Epithelial cell of esophagus (primary cell): ENCODE results near the gene DNAH8.
A peak's percentile ranks its signal among the peaks of the same experiment; 100 is the strongest.

Source experiments
- DNase-seq: peaks from one replicate; pipeline ENCODE4 v3.0.0; 2010; ENCODE audit warnings: low read depth
- H3K4me3 ChIP-seq: 2 replicates; pipeline ENCODE4 v1.5.1; 2011; ENCODE audit warnings: mild to moderate bottlenecking, low read length, control low read depth
- TF ChIP-seq, protein P1 (sequence below): IDR thresholded peaks from 2 replicates; pipeline ENCODE4 v1.5.1; 2011; ENCODE audit warnings: low read depth, mild to moderate bottlenecking, low read length, control low read depth, inconsistent platforms; ENCODE audit not compliant: insufficient read depth; ENCODE audit errors: missing control alignments

Gene DNAH8

DNA sequence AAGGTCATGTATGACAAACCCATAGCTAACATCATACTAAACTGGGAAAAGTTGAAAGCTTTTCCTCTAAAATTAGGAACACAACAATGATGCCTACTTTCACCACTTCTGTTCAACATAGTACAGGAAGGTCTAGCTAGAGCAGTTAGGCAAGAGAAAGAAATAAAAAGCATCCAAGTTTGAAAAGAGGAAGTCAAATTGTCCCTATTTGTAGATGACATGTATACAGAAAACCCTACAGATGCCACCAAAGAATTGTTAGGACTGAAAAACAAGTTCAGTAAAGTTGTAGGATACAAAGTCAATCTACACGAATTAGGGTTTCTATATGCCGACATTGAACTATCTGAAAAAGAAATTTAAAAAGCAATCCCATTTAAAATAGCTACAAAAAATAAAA, 244.0 kb downstream of the DNAH8 start:
- H3K4me3 ChIP-seq: no peak overlapping the region
- DNase-seq: no peak
- TF ChIP-seq, protein P1, sequence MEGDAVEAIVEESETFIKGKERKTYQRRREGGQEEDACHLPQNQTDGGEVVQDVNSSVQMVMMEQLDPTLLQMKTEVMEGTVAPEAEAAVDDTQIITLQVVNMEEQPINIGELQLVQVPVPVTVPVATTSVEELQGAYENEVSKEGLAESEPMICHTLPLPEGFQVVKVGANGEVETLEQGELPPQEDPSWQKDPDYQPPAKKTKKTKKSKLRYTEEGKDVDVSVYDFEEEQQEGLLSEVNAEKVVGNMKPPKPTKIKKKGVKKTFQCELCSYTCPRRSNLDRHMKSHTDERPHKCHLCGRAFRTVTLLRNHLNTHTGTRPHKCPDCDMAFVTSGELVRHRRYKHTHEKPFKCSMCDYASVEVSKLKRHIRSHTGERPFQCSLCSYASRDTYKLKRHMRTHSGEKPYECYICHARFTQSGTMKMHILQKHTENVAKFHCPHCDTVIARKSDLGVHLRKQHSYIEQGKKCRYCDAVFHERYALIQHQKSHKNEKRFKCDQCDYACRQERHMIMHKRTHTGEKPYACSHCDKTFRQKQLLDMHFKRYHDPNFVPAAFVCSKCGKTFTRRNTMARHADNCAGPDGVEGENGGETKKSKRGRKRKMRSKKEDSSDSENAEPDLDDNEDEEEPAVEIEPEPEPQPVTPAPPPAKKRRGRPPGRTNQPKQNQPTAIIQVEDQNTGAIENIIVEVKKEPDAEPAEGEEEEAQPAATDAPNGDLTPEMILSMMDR: no peak

DNA sequence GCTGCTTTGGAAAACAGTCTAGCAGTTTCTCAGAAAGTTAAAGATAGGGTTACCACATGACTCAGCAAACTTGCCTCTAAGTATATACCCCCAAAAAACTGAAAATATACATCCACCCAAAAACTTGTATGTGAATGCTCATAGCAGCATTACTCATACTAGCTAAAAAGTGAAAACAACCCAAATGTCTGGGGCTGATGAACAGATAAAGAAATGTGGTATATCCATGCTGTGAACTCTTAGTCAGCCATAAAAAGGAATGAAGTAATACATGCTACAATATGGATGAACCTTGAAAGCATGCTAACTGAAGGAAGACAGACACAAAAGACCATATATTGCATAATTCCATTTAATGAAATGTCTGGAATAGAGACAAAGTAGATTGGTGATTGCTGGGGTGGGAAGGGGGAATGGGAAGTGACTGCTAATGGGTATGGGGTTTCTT, 253.6 kb downstream of the DNAH8 start:
- no peak for DNase-seq
- TF ChIP-seq, protein P1: no peak
- H3K4me3 ChIP-seq: no peak overlapping the region

DNA sequence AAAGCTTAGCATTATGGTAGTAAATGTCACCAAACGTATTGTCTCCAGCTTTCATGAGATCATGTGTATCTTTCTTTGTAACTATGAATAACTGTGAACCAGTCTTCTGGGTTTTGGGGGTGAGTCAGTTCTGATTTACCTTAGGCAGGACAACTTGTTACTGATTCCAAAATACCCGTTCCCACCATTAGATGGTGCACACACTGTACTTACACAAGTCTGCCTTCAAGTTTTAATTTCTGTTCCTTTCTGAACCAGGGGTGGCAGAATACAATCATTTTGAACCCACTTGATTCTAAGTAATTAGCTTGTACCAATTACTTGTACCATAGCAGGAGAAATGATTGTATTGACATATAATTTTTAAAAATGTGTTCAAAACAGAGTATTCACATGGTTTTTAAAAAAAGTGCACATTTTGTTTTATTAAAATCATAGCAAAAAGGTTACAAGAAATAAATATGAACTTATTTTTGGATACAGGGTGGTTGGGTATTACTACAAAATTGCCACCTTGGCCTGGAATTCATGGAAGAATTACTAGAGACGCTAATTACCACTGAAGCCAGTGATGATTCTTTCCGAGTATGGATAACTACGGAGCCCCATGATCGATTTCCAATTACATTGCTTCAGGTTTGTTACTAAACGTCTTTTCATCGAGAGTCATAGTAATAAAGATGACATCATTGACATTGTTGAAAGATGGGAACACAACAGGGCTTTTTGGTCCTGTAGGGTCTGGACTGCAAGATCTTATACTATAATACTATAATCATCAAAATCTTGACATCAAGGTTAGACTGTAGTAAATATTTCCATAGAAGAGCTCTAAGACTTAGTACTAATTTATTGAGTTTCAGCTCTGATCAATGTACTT, 258.3 kb downstream of the DNAH8 start:
- peak; percentile 94 for DNase-seq
- TF ChIP-seq, protein P1: peak; percentile 70
- no peak overlapping the region for H3K4me3 ChIP-seq

DNA sequence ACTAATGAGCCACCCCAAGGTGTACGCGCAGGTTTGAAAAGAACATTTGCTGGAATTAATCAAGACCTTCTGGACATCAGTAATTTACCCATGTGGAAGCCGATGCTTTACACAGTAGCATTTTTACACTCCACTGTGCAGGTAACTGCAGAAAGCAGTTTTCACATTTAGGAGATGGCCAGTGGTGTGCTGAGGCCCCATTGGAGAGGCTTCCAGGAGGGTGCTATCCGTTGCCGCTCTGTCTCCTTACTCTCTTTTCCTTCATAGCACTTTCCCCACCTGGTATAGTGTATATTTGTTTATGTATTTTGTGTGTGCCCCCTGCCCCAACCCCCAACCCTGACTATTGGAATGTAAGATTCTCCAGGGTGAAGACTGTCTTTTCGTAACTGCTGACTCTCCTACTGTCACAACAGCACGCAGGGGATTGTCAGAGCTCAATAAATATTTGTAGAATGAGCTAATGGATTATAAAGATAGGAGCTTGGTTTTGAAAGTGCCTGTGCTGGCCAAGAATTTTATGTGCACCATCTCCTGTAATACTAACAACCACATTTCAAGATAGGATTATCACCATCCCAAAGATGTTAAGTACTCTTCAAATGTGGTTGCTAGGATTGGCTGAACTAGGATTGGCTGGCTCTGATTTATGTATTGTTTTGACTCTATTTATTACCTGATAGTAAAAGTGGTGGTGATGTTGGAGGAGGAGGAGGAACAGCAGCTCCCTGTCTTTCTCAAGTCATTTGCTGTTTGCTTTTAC, 259.5 kb downstream of the DNAH8 start:
- H3K4me3 ChIP-seq: no peak overlapping the region
- no peak for DNase-seq
- TF ChIP-seq, protein P1: no peak

DNA sequence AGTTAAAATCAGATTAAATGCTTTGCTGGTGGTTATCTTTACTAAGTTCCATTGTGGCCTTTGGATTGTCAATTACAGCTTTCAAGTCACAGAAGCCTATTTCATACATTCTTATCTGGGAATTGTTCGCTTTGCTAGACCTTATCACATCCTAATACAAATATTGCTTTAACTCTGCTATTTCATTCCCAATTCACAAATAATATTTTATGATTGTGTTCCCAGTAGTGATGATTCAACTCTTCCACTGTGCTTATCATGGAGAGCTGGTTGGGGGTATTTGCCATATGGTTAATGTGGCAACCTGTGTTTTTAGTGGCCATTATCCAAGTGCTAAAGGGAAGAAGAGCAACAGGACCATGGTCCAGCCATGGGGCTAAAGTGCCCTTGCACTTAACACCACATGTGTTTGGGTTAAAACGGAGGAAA, 260.5 kb downstream of the DNAH8 start:
- TF ChIP-seq, protein P1: no peak
- no peak for DNase-seq
- H3K4me3 ChIP-seq: no peak overlapping the region

DNA sequence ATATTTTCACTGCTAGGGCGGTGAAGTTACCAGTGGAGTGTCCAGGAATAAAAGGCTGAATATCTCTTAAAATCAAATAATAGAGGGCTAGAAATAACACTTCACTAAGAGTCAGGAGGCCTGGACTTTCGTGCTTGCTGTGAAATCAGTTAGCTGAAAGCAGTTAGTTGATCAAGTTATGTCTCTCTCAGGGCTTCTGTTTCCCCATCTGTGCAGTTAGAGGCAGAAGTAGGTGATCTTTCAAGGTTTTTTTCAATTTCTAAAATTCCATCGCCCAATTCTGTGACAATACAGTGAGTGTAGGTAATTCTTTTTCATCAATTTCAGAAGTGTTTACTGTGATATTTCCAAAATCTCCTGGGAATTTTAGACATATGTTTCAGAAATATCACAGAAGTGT, 260.9 kb downstream of the DNAH8 start:
- H3K4me3 ChIP-seq: no peak overlapping the region
- no peak for DNase-seq
- TF ChIP-seq, protein P1: no peak
